Activated CD4-positive, alpha-beta T cell treated with anti-CD3 and anti-CD28 coated beads, Interleukin-2, amount 10 ng/mL, durations not matched to agents 7 days and 5 days (primary cell): Measurements from ENCODE around the gene FOCAD. TPM values are rescaled to one million over a fixed set of nuclear protein-coding genes. Genes with fewer than 3 reads are reported as not detected.

Experiments
- CTCF ChIA-PET: fragments of 350-600 bp; sonication (Branson Sonifier 250); formaldehyde crosslinking; loops from one replicate; lab custom pipeline; 2021; ENCODE audit warnings: antibody characterized with exemption; lab: Charles Lee
- POLR2A ChIA-PET: fragments of 350-600 bp; sonication (Branson Sonifier 250); formaldehyde crosslinking; loops from one replicate; lab custom pipeline; 2021; ENCODE audit warnings: antibody characterized with exemption; lab: Charles Lee
- DNase-seq: peaks from one replicate; pipeline ENCODE4 v3.0.0-alpha.2; 2020
- H3K27ac Mint-ChIP-seq: one replicate; pipeline ENCODE4 v1.8.0; 2021; ENCODE audit warnings: mild to moderate bottlenecking, moderate library complexity, mixed read lengths
- H3K27me3 Mint-ChIP-seq: one replicate; pipeline ENCODE4 v1.8.0; 2021; ENCODE audit warnings: mixed read lengths
- H3K36me3 Mint-ChIP-seq: one replicate; pipeline ENCODE4 v1.8.0; 2021; ENCODE audit warnings: low read depth, mixed read lengths
- H3K4me1 Mint-ChIP-seq: one replicate; pipeline ENCODE4 v1.8.0; 2021; ENCODE audit warnings: mixed read lengths
- H3K4me3 Mint-ChIP-seq: one replicate; pipeline ENCODE4 v1.8.0; 2021; ENCODE audit warnings: mild to moderate bottlenecking, moderate library complexity, mixed read lengths
- H3K9me3 Mint-ChIP-seq: one replicate; pipeline ENCODE4 v1.8.0; 2021; ENCODE audit warnings: mixed read lengths
- total RNA-seq, 2 experiments: library from RNA; stranded (reverse); gene quantifications; one replicate each; pipeline ENCODE4 v1.2.3, GENCODE V29; 2021

The FOCAD gene
- total RNA-seq, 2 experiments from 2014 or later, result 31.4 to 32.1 TPM

- Mint-ChIP-seq H3K27me3 (no peaks in the 10 kb centered on the region), H3K27ac (peak overlapping the region; percentile 88), H3K9me3 (no peaks in the 10 kb centered on the region), H3K4me3 (peak overlapping the region; percentile 84), H3K36me3 (peaks cover 1% of the 10 kb centered on the region), H3K4me1 (peaks cover 24% of the 10 kb centered on the region)
- CTCF ChIA-PET, result interaction anchor here (0.7 to 1.9 kb wide), 6 partner anchors 14 to 374 kb away, joined by 3 to 8 read pairs (median 4); no protein-coding TSS in a partner anchor
- POLR2A ChIA-PET, result no interaction called here
- no peak for DNase-seq
Measured at GRCh38 chr9:20684875-20685696, 1.0 kb downstream of the FOCAD start.

- Mint-ChIP-seq H3K27me3 (no peaks in the 10 kb centered on the region), H3K9me3 (no peaks in the 10 kb centered on the region), H3K4me3 (peak overlapping the region; percentile 84), H3K27ac (no peak overlapping the region), H3K4me1 (peaks cover 24% of the 10 kb centered on the region), H3K36me3 (peaks cover 1% of the 10 kb centered on the region)
- ChIA-PET POLR2A (no interaction called here), CTCF (interaction anchor here (1.9 kb wide), 1 partner anchor 13 kb away, joined by 4 read pairs; no protein-coding TSS in a partner anchor)
- no peak for DNase-seq
Measured at GRCh38 chr9:20685769-20686168, 1.7 kb downstream of the FOCAD start.

GRCh38 chr9:20689833-20690232 lies 5.8 kb downstream of the FOCAD start:
- ChIA-PET CTCF (interaction anchor here (1.0 kb wide), 1 partner anchor 18 kb away, joined by 4 read pairs; no protein-coding TSS in a partner anchor), POLR2A (no interaction called here)
- Mint-ChIP-seq H3K4me3 (no peak overlapping the region), H3K36me3 (peaks cover 5% of the 10 kb centered on the region), H3K9me3 (no peaks in the 10 kb centered on the region), H3K27ac (no peak overlapping the region), H3K4me1 (peaks cover 13% of the 10 kb centered on the region), H3K27me3 (no peaks in the 10 kb centered on the region)
- no peak for DNase-seq

- Mint-ChIP-seq H3K4me3 (no peak overlapping the region), H3K27ac (no peak overlapping the region)
- CTCF ChIA-PET, result no interaction called here
Measured at GRCh38 chr9:20692554-20692953, 8.5 kb downstream of the FOCAD start.

GRCh38 chr9:20693068-20693467 lies 9.0 kb downstream of the FOCAD start:
- CTCF ChIA-PET, result no interaction called here
- peaks cover 4% of the 10 kb centered on the region for H3K36me3 Mint-ChIP-seq
- POLR2A ChIA-PET, result no interaction called here
- no peak overlapping the region for H3K27ac Mint-ChIP-seq
- DNase-seq, result no peak
- peaks cover 2% of the 10 kb centered on the region for H3K4me1 Mint-ChIP-seq
- H3K9me3 Mint-ChIP-seq, result no peaks in the 10 kb centered on the region
- H3K27me3 Mint-ChIP-seq, result no peaks in the 10 kb centered on the region
- no peak overlapping the region for H3K4me3 Mint-ChIP-seq

More at GRCh38 chr9:20692554-20692953, 8.5 kb downstream of the FOCAD start:
- peaks cover 2% of the 10 kb centered on the region for H3K4me1 Mint-ChIP-seq
- DNase-seq, result no peak
- no peaks in the 10 kb centered on the region for H3K9me3 Mint-ChIP-seq
- H3K27me3 Mint-ChIP-seq, result no peaks in the 10 kb centered on the region
- POLR2A ChIA-PET, result no interaction called here
- H3K36me3 Mint-ChIP-seq, result peaks cover 4% of the 10 kb centered on the region

GRCh38 chr9:20694248-20694647 lies 10.2 kb downstream of the FOCAD start:
- peaks cover 4% of the 10 kb centered on the region for H3K36me3 Mint-ChIP-seq
- no peaks in the 10 kb centered on the region for H3K9me3 Mint-ChIP-seq
- POLR2A ChIA-PET, result no interaction called here

GRCh38 chr9:20697021-20697719 lies 13.1 kb downstream of the FOCAD start:
- ChIA-PET POLR2A (no interaction called here), CTCF (interaction anchor here (0.6 kb wide), 1 partner anchor 1433 kb away, joined by 3 read pairs; no protein-coding TSS in a partner anchor)
- H3K36me3 Mint-ChIP-seq, result peaks cover 4% of the 10 kb centered on the region
- no peak overlapping the region for H3K4me3 Mint-ChIP-seq
- H3K9me3 Mint-ChIP-seq, result no peaks in the 10 kb centered on the region
- no peaks in the 10 kb centered on the region for H3K27me3 Mint-ChIP-seq
- DNase-seq, result no peak
- no peak overlapping the region for H3K27ac Mint-ChIP-seq
- peaks cover 8% of the 10 kb centered on the region for H3K4me1 Mint-ChIP-seq

More at GRCh38 chr9:20694248-20694647, 10.2 kb downstream of the FOCAD start:
- DNase-seq, result no peak
- no peak overlapping the region for H3K27ac Mint-ChIP-seq
- H3K4me1 Mint-ChIP-seq, result peaks cover 8% of the 10 kb centered on the region
- no peak overlapping the region for H3K4me3 Mint-ChIP-seq
- CTCF ChIA-PET, result no interaction called here
- no peaks in the 10 kb centered on the region for H3K27me3 Mint-ChIP-seq

GRCh38 chr9:20698782-20699181 lies 14.7 kb downstream of the FOCAD start:
- no peak overlapping the region for H3K4me3 Mint-ChIP-seq
- no peak overlapping the region for H3K27ac Mint-ChIP-seq
- no peaks in the 10 kb centered on the region for H3K9me3 Mint-ChIP-seq
- CTCF ChIA-PET, result interaction anchor here (0.6 to 1.1 kb wide), 2 partner anchors 13 to 20 kb away, joined by 3 to 4 read pairs; no protein-coding TSS in a partner anchor
- POLR2A ChIA-PET, result no interaction called here
- H3K36me3 Mint-ChIP-seq, result peaks cover 2% of the 10 kb centered on the region
- DNase-seq, result no peak
- H3K4me1 Mint-ChIP-seq, result peaks cover 5% of the 10 kb centered on the region
- H3K27me3 Mint-ChIP-seq, result no peaks in the 10 kb centered on the region

GRCh38 chr9:20701060-20701459 lies 17.0 kb downstream of the FOCAD start:
- no peaks in the 10 kb centered on the region for H3K9me3 Mint-ChIP-seq
- ChIA-PET POLR2A (no interaction called here), CTCF (interaction anchor here (1.6 kb wide), 1 partner anchor 16 kb away, joined by 8 read pairs; the partner anchor contains the start of gene FOCAD)
- H3K27me3 Mint-ChIP-seq, result no peaks in the 10 kb centered on the region
- H3K36me3 Mint-ChIP-seq, result no peaks in the 10 kb centered on the region
- no peak overlapping the region for H3K4me3 Mint-ChIP-seq
- no peak for DNase-seq
- no peak overlapping the region for H3K27ac Mint-ChIP-seq
- peaks cover 5% of the 10 kb centered on the region for H3K4me1 Mint-ChIP-seq

- CTCF ChIA-PET, result interaction anchor here (1.6 kb wide), 1 partner anchor 18 kb away, joined by 8 read pairs; the partner anchor contains the start of gene FOCAD
- no peak for DNase-seq
- peaks cover under 1% of the 10 kb centered on the region for H3K36me3 Mint-ChIP-seq
- H3K27ac Mint-ChIP-seq, result no peak overlapping the region
- H3K9me3 Mint-ChIP-seq, result no peaks in the 10 kb centered on the region
- H3K4me3 Mint-ChIP-seq, result no peak overlapping the region
- peaks cover 5% of the 10 kb centered on the region for H3K4me1 Mint-ChIP-seq
- POLR2A ChIA-PET, result no interaction called here
- H3K27me3 Mint-ChIP-seq, result no peaks in the 10 kb centered on the region
Measured at GRCh38 chr9:20702570-20702969, 18.5 kb downstream of the FOCAD start.

- no peak overlapping the region for H3K4me3 Mint-ChIP-seq
- H3K36me3 Mint-ChIP-seq, result peaks cover 2% of the 10 kb centered on the region
- ChIA-PET CTCF (interaction anchor here (0.6 kb wide), 1 partner anchor 923 kb away, joined by 5 read pairs; no protein-coding TSS in a partner anchor), POLR2A (no interaction called here)
- peaks cover 5% of the 10 kb centered on the region for H3K4me1 Mint-ChIP-seq
- no peak for DNase-seq
- H3K27me3 Mint-ChIP-seq, result no peaks in the 10 kb centered on the region
- no peaks in the 10 kb centered on the region for H3K9me3 Mint-ChIP-seq
- H3K27ac Mint-ChIP-seq, result no peak overlapping the region
Measured at GRCh38 chr9:20703146-20703545, 19.1 kb downstream of the FOCAD start.

- Mint-ChIP-seq H3K4me1 (no peaks in the 10 kb centered on the region), H3K36me3 (peaks cover 2% of the 10 kb centered on the region)
- CTCF ChIA-PET, result interaction anchor here (1.0 kb wide), 1 partner anchor 18 kb away, joined by 4 read pairs; no protein-coding TSS in a partner anchor
Measured at GRCh38 chr9:20707708-20708107, 23.6 kb downstream of the FOCAD start.

More at GRCh38 chr9:20707708-20708107, 23.6 kb downstream of the FOCAD start:
- Mint-ChIP-seq H3K27me3 (no peaks in the 10 kb centered on the region), H3K27ac (no peak overlapping the region), H3K4me3 (no peak overlapping the region), H3K9me3 (no peaks in the 10 kb centered on the region)
- no peak for DNase-seq
- POLR2A ChIA-PET, result no interaction called here
